Ecto neural progenitor cell (in vitro differentiated cells): ENCODE data around the gene PRKAR1B.
"Not testable (repeated sequence)": the region's sequence is repeated elsewhere in the genome, so short reads cannot be mapped to it uniquely, and the experiment has no call there.

Source experiments
- DNase-seq: peaks from one replicate; pipeline ENCODE4 v3.0.0-alpha.2; 2018; ENCODE audit warnings: low spot score

PRKAR1B gene

DNA sequence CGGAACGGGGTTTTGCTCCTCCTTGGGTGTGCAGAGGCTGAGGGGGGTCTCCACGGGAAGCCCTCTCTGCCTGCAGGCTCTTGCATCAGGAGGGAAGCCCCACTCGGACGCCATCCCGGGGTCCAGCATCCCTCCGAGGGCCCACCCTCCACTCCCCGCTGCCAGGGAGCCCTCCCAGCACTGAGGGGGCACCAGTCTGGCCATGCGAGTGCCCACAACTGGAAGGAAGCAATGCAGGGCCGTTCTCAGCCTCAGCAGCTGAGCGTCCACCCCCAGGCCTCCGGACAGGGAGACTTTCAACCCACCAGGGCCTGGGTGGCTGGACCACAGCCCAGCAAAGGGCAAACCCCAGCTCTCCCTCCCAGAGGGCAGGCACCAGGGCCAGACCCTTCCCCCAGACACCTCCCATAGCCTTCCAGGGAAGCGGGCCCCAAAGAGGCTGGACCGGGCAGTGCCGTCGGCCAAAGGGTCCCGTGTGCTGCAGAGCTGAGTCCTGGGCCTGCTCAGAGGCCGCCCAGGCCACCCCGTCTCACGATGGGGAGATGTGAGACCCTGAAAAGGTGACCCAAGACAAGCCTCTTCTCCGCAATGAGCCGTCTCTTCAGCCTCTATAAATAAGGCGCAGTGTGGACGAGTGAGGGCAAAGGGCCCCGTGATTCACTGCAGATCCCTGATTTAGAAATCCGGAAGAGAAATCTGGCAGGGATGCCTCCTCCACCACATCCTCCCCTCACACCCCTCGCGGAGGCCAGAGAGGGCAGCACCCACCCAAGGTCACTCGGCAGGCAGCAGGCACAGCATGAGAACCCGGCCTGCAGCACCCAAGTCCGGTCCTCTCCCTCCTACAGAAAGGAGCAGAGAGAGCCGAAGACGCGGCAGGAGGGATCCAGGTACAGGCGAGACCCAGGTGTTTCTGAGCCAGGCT lies 82.4 kb downstream of the PRKAR1B start:
- DNase-seq = peak; percentile 36

DNA sequence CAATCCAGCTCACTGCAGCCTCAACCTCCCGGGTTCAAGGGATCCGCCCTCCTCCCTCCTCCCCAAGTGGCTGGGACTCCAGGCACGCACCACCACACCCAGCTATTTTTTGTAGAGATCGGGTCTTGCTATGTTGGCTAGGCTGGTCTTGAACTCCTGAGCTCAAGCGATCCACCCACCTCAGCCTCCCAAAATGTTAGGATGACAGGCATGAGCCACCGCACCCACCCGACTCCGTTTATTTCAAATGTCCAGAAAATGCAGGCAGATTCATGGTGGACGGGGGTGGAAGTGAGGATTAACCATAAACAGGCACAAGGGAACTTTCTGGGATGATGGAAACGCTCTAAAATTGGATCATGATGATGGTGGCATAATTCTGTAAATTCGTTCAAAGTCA lies 85.1 kb downstream of the PRKAR1B start:
- DNase-seq = no peak

- DNase-seq = no peak
These were observed 85.8 kb downstream of the PRKAR1B start for GRCh38 chr7:641269-641671.

GRCh38 chr7:638256-639011 lies 88.6 kb downstream of the PRKAR1B start:
- no peak for DNase-seq

GRCh38 chr7:637826-638225 lies 89.3 kb downstream of the PRKAR1B start:
- no peak for DNase-seq

GRCh38 chr7:636396-636795 lies 90.7 kb downstream of the PRKAR1B start:
- no peak for DNase-seq

DNA sequence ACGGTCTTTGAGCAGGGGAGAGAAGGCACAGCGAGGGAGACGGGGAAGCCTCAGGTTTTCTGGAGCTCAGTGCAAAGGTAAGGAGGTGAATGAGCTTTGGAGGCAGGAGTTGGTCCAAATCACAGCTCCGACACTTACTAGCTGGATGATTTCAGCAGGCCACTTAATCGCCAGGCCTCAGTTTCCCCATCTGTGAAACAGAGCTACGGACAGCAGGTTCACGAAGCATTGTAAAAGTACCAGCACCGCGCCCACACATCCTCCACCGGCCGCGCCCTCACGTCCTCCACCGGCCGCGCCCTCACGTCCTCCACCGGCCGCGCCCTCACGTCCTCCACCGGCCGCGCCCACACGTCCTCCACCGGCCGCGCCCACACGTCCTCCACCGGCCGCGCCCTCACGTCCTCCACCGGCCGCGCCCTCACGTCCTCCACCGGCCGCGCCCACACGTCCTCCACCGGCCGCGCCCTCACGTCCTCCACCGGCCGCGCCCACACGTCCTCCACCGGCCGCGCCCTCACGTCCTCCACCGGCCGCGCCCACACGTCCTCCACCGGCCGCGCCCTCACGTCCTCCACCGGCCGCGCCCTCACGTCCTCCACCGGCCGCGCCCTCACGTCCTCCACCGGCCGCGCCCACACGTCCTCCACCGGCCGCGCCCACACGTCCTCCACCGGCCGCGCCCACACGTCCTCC lies 91.2 kb downstream of the PRKAR1B start:
- not testable (repeated sequence) for DNase-seq

DNA sequence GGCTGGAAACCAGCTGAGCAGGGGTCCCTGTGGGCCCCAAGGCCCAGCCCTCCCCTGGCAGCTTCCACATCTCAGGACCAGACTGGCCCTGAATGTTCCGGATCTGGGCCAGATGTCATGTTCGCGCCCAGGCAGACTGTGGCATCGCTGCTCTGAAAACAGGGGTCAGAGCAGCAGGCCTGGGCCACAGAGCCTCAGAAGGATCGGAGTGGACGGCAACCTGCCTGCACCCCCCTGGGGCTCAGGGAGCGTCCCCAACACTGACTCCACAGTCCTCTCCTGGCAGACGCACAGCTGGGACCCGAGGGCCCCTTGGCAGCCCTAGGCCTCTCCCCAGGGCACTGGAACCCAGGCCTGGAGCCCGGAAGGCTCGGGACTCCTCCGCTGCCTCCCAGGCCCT lies 91.9 kb downstream of the PRKAR1B start:
- DNase-seq = no peak

DNA sequence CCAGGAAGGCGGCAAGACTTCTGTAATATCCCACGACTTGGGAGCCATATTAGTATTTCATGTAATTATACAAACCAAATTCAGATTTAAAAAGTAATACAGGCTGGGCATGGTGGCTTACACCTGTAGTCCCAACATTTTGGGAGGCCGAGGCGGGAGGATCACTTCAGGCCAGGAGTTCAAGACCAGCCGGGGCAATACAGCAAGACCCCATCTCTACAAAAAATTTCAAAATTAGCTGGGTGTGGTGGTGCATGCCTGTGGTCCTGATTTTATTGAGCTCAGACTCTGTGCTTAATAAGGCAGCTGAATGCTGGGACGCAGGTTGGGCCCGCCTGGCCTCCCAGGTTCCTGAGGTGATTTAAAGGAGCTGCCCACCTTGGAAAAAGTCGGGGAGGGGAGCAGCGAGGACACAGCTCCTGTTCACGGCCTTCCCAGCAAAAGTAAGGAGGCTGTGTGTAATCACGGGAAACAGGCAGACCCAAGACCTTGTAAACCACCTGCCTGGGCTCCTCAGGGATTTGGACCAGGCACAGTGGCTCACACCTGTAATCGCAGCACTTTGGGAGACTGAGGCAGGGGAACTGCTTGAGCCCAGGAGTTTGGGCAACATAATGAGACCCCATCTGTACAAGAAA lies 93.6 kb downstream of the PRKAR1B start:
- DNase-seq = no peak

- no peak for DNase-seq
These were observed 94.3 kb downstream of the PRKAR1B start for GRCh38 chr7:632831-633210.

DNA sequence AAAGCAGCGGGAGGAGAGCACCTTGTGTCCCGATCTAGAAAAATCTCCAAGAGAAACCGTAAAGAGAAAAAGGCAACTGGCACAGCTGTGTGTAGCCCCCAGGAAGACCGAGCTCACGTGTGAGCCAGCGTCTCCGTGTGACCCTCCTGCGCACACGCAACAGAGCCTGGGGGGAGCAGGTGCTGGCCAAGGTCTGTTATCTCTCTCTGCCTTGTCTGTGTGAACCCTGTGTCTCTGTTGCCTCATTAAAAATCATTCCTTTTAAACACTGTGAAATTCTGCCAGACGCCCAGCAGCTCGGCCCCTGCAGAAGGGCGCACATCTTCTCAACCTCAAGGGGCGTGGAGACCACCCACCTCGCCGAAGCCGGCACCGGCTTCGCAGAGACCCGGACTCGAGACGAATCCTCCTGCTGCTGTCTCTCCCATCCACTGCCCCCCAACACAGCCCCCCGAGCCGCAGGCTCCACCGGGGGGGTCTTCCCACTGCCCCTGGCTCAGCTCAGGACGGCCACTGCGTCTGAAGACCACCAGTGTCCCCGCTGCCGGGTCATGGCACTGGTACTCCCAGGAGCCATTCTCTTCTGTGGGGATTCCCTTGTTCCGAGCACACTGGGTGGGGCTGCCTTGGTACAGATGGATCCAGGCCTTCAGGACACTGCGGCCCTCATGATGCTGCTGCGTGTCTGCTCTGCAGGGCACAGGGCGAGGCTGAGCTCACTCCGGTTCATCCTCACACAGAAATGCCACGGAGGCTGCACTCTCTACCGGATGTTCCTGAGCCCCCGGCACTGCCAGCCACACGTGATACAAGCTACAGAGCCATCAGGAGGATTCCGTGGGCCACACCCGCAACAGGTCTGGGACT lies 94.9 kb downstream of the PRKAR1B start:
- DNase-seq = no peak

DNA sequence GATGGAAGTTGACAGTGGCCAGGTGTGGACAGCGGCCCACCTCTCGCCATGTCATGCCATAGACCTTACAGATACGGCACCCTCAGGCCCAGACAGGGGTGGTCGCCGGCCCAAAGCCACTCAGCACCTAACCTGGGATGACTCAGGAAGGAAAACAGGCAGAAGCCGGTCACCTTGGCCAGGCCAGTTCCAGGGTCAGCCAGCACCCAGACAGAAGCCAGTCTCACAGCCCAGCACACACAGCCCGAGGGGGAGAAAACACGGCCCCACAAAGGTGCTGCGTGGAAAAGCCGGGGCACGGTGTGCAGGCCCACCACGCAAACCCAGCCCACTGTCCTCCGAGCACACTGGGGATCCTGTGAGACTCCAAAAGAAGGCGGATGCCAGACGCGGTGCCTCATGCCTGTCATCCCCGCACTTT lies 95.8 kb downstream of the PRKAR1B start:
- DNase-seq = no peak

DNA sequence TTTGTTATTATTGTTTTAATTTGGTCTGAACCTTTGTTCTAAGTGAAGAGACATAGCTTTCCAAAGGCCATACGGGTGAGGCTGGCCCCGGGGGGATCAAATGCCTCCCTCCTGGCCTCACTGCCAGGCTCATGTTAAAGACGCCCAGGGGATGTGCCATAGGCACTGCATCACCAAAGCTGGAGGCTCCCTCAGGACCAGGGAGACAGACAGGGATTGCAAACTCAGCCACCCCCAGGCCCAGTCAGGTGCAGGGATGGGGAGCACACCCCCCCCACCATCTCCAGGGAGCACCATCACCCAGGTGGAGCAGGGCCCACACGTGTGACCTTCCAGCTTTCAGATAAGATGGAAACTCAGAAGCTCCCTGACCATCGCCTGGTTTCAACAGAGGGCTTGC lies 96.5 kb downstream of the PRKAR1B start:
- no peak for DNase-seq

DNA sequence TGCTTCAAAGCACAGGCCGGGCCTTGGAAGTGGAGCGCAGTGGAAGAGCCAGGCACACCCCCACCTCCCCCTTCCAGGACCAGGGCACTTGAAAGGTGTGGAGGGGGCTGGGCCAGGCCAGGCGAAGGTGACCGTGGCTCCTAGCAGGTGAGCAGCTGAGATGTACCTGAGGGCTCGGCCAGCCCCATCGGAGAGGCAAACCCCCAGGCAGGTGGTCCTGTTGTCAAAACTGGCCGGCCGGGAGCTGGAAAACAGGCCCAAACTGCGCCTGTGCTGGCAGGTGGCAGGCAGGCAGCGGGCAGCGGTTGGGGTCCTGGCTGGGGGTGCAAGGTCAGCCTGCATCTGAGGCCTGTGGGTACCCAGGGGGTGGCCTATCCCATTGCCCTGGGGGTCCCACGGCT lies 97.0 kb downstream of the PRKAR1B start:
- DNase-seq = no peak

- no peak for DNase-seq
These were observed 98.3 kb downstream of the PRKAR1B start for GRCh38 chr7:628826-629225.

DNA sequence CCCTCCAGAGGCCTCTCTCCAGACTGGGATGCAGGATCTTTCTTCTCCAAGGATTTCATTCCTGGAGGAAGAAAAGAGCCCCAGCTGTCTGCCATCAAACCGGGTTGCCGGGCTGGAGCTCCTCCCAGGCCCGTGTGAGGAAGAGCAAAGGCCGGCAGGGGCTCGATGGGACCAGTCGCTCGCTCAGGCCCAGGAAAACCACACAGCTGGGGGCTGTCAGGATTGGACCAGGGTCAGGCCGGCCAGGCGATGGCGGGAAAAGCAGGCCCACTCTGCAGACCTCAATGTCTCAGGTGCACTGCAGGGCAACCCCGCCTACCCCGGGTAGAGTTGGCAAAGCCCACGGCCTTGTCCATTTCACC lies 98.7 kb downstream of the PRKAR1B start:
- DNase-seq = no peak

DNA sequence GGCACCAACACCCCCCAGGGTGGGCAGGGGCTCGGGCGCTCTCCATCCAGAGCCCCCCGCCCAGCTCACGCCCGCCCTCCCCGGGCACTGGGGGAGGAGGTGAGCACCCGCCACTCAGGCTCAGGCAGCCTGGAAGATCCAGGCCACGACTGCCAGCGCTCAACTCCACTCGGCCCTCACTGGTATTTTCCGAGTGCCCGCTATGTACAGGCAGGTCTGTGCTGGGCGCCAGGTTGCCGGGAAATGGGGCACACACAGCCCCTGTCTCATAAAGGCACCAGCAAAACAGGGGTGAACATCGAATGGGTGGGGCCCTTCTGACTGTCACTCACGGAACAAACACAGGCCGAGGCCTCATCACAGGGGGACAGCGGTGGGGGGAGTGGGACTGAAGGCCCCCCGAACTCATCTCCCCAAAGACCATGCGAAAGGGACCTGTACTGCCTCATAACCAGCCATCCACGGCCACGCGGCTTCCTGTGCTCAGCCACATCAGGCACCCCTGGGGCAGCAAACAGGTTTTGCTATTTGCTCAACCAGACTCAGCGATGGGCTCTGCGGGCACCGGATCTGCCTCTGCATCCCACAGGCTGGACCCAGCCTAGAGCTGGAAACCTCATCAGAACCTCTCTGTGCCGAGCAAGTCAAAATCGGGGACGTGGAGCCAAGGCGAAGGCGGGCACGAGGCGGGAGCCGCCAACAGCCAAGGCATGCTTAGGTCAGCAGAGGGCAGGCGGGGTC lies 99.2 kb downstream of the PRKAR1B start:
- no peak for DNase-seq

- DNase-seq = no peak
These were observed 101.6 kb downstream of the PRKAR1B start for GRCh38 chr7:625376-625971.

GRCh38 chr7:623464-623863 lies 103.6 kb downstream of the PRKAR1B start:
- no peak for DNase-seq
